Stimulated activated CD8-positive, alpha-beta memory T cell treated with anti-CD3 and anti-CD28 coated beads, Interleukin-12 subunit alpha, Interleukin-12 subunit beta, amount 100 ng/mL, for 24 hours (primary cell): Measurements from ENCODE around the gene GPC6.

Experiments used
- DNase-seq: peaks from one replicate; pipeline ENCODE4 v3.0.0-alpha.2; 2020; ENCODE audit errors: extremely low read depth

Gene GPC6

DNA sequence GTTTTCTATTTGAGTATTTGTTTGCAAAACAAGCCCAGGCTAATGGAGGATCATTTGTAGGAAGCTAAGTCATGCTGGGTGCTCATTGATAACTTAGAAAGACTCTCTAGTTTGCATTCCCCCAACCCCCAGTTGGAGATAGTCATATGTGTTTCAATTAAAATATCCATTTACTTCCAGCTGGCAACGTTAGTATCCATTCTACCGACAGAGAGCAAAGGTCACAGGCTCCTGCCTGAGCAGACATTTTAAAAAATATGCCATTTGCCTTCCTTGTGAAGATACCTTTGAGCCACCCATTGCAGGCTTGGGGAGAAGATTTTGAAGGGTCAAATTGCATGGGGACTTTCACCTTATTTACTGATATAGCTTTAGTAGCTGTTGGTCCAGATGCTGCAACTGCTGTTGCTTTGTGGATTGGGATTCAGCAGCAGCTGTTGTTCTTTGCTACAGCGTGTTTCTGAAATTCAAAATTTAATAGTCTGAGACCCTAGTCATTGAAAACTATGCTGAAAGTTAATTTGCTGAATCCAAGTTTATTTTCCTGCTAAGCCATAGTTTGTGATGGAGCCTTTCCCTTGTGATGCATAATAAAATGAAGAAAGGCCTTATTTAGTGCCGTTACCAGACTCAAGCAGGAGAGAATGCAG is 335.1 kb downstream of the GPC6 start:
- DNase-seq, result no peak

GRCh38 chr13:93562676-93563075 is 336.1 kb downstream of the GPC6 start:
- DNase-seq, result no peak

DNA sequence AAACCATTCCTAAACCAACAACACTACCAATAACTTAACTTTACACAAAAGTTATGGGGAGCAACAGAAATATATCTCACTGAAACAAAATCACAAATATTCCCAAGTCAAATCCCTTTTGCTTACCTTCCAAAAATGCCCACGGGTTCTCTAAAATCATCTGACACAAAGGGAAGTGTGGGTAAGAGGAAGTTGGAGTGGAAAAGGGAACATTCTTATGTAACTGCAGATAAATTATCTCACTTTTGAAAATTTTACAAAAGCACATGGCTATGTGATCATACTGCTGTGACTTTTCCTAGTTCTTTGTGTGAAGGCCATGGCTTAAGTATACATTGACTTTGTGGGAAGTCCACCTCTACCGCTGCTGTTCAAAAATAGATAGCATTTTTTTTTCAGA is 350.5 kb downstream of the GPC6 start:
- no peak for DNase-seq

DNA sequence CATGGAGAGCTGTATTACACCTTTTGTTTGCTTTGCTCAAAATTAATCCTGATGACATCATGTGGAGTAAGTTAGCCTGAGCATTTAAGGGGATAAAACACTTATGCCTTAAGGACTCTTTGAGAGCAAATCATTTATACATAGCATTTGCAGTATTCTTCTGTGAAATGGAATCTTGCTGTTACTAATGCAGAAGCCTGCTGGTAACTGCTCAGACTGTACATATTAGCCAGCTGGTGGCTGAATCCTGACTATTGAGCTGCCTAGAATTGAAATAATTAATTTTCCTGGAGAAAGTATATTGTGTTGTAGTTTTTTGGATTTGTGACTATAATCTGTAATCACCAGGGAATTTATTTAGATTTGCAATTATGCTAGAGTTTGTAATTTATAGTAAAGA is 363.2 kb downstream of the GPC6 start:
- no peak for DNase-seq

- no peak for DNase-seq
These were observed 376.4 kb downstream of the GPC6 start for GRCh38 chr13:93603043-93603442.

DNA sequence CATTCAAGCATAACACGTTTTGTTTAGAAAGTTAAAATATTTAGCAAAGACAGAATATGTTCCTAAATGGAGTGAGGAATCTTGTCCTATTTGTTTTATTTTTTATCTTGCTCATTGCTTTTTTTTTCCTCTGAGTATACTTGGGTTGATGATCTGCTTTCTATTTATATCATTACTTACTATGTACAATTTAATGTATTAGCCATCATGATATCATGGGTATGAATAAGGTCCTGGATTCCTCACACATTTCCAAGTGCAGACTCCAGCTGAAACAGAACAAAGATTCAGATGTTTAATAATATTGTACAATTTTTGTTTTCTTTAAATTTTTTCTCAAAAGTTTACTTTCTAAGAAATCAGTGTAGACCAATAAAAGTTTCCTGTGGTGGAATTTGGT is 388.2 kb downstream of the GPC6 start:
- DNase-seq, result no peak

DNA sequence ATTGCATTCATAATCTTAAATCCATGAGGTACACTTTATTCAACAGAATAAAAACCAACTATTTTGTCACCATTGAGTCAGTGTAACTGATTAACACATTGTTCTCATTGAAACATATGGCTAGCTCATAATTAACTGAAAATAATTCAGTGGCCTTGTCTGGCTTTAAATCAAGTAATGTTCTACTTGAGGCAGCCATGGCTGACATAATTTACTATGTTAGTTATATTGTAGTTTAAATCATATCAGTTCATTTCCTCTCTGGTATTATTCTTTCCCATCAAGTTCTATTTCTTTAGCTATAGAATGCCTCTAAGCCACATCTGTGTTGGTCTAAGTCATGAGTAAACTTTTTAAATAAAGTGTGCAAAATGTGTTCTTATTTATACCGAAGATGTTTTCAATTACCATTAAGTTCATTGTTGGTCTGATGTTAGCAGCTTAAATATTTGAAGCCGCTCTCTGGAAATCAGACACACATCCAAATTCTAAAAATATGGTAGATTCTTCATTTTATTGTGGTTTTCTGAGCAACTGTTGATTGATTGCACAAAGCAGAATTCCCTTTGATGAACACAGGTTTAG is 393.7 kb downstream of the GPC6 start:
- no peak for DNase-seq

DNA sequence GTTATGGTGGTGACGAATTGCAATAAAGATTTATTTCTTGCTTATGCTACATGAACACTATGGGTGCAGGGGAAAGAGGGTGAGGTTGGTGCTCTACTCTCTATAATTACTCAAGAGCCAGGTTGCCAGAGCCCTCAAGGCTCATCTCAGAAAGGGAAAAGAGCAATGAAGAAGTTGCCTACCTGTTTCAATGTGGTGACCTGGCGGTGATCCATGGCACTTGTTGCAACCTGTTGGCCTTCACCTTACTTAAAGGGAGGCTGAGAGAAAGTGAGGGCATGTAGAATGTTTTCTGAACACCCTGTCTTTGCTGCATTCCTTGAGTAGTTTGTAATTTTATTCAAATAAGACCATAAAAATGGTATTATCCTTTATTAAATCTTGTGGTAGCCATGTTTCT is 394.4 kb downstream of the GPC6 start:
- DNase-seq, result no peak

DNA sequence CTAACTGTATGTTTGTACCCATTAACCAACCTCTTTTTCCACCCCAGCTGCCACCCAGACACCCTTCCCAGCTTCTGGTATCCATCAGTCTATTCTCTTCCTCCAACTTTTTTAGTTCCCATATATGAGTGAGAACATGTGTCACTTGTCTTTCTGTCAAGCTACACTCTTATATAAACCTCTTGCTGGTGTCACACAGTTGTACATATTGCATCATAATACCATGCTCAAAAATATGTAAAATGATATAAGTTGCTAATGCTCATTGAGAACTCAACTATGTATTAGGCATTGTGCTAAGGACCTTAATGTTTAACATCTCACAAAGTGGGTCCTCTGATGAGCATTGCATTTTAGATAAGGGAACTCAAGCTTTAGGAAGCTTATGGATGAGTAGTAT is 395.4 kb downstream of the GPC6 start:
- DNase-seq, result no peak

GRCh38 chr13:93624311-93624777 is 397.7 kb downstream of the GPC6 start:
- DNase-seq, result no peak

GRCh38 chr13:93625536-93625935 is 398.9 kb downstream of the GPC6 start:
- no peak for DNase-seq

DNA sequence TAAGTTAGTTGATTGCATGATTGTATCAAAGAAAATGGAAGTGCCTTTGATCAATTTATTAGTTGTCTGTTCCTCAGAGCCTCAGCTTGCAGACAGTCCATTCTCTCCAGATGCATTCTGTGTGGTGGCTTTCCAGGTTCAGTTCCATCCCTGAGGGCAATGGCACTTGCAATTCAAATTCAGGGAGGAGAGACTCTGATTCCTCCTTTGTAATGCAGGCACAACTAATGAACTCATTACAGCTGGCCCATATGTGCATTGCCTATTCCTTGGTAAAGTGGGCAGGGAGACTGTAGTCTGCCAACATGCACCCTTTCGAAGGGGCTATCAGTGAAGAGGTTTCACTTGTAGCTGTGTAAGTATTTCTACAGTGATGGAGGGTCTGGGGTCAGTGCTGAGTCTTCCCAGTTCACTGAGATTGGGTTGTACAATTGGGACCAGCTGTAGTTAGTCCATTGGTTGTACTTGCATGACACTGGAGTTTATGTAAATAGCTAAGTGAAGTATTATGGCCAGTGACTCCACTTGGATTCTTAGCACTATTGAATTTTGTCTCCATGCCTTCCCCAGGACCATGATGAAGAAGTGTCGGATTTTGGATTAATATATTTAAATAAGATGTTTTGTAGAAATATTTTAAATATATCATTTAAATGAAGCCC is 401.7 kb downstream of the GPC6 start:
- no peak for DNase-seq

DNA sequence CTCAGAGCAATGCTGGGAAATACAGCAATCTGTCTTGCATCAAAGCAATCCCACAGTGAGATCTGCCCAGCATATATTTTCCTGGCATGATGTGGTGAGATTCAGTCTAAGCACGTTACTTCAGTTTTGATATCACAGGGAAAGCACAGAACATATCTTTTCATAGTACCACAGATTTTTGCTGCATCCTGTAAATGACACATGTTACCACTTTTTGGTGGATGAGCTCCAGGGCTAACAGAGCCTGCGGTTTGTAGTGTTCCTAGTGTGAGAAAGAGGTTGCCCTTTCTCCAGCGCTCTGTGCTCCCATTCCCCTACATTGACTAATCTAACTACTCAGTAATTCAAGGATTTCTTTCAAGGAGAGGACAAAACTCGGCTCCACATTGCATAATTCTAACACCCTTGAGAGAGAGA is 409.0 kb downstream of the GPC6 start:
- no peak for DNase-seq

DNA sequence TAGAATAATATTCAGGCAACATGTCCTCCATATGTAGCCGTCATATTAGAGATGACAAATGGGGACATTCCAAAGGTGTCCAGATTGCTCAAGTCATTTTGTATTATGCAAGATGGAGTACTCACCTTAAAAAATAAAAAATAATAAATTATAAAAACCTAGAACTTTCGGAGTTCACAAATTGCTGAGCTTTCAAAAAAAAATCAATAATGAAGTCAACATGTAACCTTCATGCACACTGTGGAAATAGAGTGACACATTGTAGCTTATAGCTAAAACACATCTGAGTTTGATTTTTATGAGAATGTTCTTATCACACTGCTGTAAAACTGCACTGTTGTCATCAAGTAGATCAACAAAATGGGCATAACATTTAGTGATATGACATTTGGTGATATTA is 411.2 kb downstream of the GPC6 start:
- DNase-seq, result no peak

DNA sequence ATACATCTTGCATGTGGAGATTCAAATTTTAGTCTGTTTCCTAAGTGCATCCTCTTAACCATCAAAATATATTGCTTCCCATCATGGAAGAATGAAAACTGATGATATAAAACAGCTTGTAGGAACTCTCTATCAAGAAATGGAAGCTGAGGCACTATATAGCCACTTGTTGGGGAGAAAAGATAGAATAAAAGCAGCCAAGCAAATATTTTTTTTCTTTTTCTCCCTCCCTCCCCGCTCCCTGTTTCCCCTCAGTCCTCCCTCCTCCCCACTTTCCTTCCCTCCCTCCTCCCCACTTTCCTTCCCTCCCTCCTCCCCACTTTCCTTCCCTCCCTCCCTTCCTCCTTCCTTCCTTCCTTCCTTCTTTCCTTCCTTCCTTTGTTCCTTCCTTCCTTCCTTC is 413.8 kb downstream of the GPC6 start:
- no peak for DNase-seq

DNA sequence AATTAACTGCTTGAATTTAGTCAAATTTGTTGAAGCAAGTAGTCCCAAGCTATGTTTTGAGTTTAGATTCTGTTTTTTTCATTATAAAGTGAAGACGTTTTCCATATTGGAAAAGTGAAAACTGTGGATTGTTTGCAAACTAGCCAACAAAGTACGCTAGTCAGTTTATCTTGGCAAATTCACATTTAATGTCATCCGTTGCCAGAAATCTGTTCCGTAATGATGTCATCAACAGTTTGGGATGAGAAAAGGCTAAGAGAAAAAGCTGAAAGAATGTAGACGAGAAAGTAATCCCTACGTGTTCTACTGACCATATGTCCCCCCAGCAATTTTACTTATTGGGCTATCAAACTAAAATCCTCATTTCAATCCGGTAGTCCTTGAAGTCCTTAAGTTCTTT is 419.6 kb downstream of the GPC6 start:
- DNase-seq, result no peak

DNA sequence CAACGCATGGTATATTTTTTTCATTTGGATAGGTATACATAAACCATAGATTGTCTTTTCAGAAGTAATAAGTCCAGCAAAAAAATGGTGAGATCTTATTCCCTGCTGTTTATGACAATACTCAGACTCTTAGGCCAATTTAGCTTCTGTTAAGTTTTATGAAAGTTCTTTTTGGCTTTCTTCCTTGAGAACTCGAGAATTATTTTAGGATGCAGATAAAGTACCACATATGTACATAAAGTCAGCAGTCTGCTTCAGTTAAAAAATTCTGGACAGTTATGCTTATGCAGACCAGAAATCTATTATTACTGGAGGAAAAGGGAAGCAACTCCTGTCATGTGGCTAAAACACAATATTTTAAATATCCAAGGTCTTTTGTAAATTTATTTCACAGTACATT is 422.9 kb downstream of the GPC6 start:
- DNase-seq, result no peak

DNA sequence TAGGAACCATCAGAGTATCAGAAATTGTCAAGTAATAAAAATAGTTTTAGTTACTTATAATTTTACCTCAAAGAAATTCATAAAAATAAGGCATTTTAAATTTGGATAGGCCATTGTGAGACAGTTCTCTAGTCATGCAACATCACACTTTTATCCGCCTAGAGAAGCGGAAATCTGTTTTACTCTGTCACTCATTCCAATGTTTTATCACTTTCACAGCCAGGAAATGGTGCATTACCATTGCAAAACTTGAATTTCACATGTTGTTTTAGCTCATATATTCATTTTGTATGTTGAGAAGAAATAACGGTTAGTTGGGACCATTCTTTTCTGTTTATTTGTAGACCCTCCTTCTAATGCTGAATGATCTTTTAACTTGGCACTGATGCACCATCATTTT is 427.2 kb downstream of the GPC6 start:
- DNase-seq, result no peak

DNA sequence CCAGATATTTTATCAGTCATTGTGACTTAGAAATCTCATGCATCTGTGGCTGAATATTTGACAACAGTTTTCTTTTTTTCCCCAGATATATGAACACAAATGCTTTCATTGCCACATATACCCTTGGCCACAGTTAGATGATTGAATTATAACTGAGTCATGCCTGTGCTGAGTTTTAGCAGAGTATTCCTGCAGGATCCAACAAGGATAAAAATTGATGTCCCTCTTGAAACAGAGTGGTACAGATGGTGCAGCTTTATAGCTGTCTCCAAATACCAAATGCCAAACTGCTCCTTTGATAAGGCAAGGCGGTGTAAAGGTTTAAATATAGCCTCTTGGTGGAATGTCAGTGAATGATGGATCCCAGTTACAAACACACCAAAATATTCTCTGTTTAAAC is 428.5 kb downstream of the GPC6 start:
- DNase-seq, result no peak

- no peak for DNase-seq
These were observed 433.9 kb downstream of the GPC6 start for GRCh38 chr13:93660391-93661063.

GRCh38 chr13:93670866-93671265 is 444.3 kb downstream of the GPC6 start:
- no peak for DNase-seq

DNA sequence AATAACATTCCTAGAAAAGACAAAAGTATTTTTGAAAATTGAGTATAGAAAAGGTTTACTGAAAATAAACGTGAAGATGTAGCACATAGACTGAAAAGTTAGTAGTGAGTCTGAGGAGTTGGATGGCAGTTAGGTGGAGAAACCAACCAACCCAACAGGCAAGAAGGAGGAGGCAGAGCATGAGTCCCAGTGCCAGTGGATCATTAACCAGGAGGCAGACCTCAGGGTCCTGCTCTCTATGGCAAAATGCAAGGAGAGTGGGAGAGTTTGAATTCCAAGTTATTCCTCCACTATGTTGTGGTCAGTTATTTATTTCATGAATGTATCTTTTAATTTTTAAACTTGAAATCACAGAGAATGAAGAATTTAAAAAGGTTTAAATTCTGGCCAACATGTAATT is 446.4 kb downstream of the GPC6 start:
- no peak for DNase-seq

- DNase-seq, result no peak
These were observed 447.3 kb downstream of the GPC6 start for GRCh38 chr13:93673885-93674284.
